Large intestine (tissue), 3 donors: ENCODE measurements around the gene CISD3. TPM values are rescaled to one million over a fixed set of nuclear protein-coding genes. Genes with fewer than 3 reads are reported as not detected.

Source experiments
- DNase-seq, 2 donors: peaks; one replicate each; pipeline versions ENCODE4 v3.0.0 to v3.0.0-alpha.2; 2013
- H3K27ac ChIP-seq: one replicate; pipeline ENCODE4 v1.5.1; 2013; ENCODE audit warnings: low read length
- H3K27me3 ChIP-seq: 2 replicates; pipeline ENCODE4 v1.6.1; 2013; ENCODE audit warnings: low read length; ENCODE audit not compliant: control insufficient read depth, insufficient read depth
- H3K36me3 ChIP-seq: 2 replicates; pipeline ENCODE4 v1.6.1; 2013; ENCODE audit warnings: low read length; ENCODE audit not compliant: control insufficient read depth, insufficient read depth
- H3K4me1 ChIP-seq: one replicate; pipeline ENCODE4 v1.6.1; 2013; ENCODE audit warnings: low read length; ENCODE audit not compliant: control insufficient read depth, insufficient read depth
- H3K4me3 ChIP-seq: one replicate; pipeline ENCODE4 v1.5.1; 2013; ENCODE audit warnings: low read length
- H3K9me3 ChIP-seq: one replicate; pipeline ENCODE4 v1.6.1; 2013; ENCODE audit warnings: mild to moderate bottlenecking, low read depth, low read length, moderate library complexity; ENCODE audit not compliant: control insufficient read depth
- WGBS: methylation state at CpG from one replicate; pipeline ENCODE4 v1.1.5; 2013; ENCODE audit warnings: low lambda C conversion rate; ENCODE audit not compliant: insufficient coverage; 5-methylcytosine and 5-hydroxymethylcytosine counted together
- polyA plus RNA-seq: library from polyadenylated mRNA; unstranded; fragments of 120-200 nt; gene quantifications from one replicate; pipeline ENCODE4 v1.2.1, GENCODE V29; 2013

Gene CISD3
- polyA plus RNA-seq, 1 donor = 47.7 TPM

DNA sequence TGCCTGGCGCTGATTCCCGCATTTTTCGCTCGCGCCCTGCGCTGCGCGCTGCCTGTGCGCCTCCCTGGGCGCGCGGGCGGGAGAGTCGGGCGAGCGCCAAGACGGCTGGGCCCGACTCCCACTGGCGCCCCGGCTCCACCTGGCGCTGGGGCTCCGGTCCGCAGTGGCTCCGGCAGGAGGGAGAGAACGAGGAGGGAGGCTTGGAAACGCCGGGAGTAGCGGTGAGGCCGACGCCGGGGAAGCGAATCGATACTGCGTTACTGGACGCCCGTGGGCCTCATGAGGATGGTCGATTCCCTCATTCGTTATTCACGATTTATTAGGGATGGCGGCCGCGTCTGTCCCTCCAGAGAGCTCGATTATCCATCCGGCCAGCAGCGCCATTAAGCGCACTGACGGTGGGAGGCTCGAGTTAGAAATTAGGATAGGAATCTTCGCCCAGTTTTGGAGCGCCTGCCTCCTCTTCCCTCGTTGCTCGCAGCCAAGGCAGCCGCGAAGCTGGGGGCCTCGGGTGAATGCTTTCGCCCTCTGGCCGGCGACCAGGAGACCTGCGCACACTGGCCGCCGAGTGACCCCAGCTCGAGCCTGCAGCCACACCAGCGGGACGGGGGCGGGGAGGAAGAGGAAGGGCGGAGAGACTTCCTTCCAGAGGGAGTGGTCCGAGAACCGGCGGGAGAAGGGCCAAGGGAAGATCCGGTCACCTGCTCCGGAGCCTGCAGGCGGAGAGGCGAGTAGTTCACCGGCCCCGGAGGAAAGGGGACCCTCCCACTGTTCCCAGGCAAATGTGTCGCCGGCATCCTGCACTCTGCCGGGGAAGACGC lies 19.3 kb downstream of the CISD3 start:
- H3K4me1 ChIP-seq = peaks cover 47% of the 10 kb centered on the region
- H3K9me3 ChIP-seq = no peaks in the 10 kb centered on the region
- DNase-seq = peak in 1 of 2 donors; percentile 82
- peak overlapping the region; percentile 75 for H3K27ac ChIP-seq
- H3K4me3 ChIP-seq = peak overlapping the region; percentile 81
- H3K27me3 ChIP-seq = peaks cover 9% of the 10 kb centered on the region
- no CpG with 5 or more reads among the region's 79 CpGs for WGBS
- H3K36me3 ChIP-seq = peaks cover 3% of the 10 kb centered on the region

- peaks cover 44% of the 10 kb centered on the region for H3K4me1 ChIP-seq
- H3K27me3 ChIP-seq = peaks cover 9% of the 10 kb centered on the region
- H3K27ac ChIP-seq = peak overlapping the region; percentile 75
- H3K9me3 ChIP-seq = no peaks in the 10 kb centered on the region
- peak overlapping the region; percentile 81 for H3K4me3 ChIP-seq
- no peak for DNase-seq
- H3K36me3 ChIP-seq = peaks cover 8% of the 10 kb centered on the region
- no CpG with 5 or more reads among the region's 12 CpGs for WGBS
Observed at GRCh38 chr17:38750044-38750311, 19.8 kb downstream of the CISD3 start.

GRCh38 chr17:38750312-38751121 lies 20.4 kb downstream of the CISD3 start:
- DNase-seq = peak in 1 of 2 donors; percentile 49
- H3K36me3 ChIP-seq = peaks cover 11% of the 10 kb centered on the region
- H3K27ac ChIP-seq = peak overlapping the region; percentile 85
- H3K4me3 ChIP-seq = peak overlapping the region; percentile 81
- WGBS = 4% methylated on average over 9 of the region's 28 CpGs
- no peaks in the 10 kb centered on the region for H3K9me3 ChIP-seq
- H3K4me1 ChIP-seq = peaks cover 40% of the 10 kb centered on the region
- peaks cover 9% of the 10 kb centered on the region for H3K27me3 ChIP-seq

- peaks cover 18% of the 10 kb centered on the region for H3K36me3 ChIP-seq
- peaks cover 9% of the 10 kb centered on the region for H3K27me3 ChIP-seq
- no peak for DNase-seq
- H3K9me3 ChIP-seq = no peaks in the 10 kb centered on the region
- peaks cover 33% of the 10 kb centered on the region for H3K4me1 ChIP-seq
- 0% methylated on average over 1 of the region's 10 CpGs for WGBS
- H3K27ac ChIP-seq = peak overlapping the region; percentile 85
- peak overlapping the region; percentile 81 for H3K4me3 ChIP-seq
Observed at GRCh38 chr17:38751144-38751807, 21.1 kb downstream of the CISD3 start.

GRCh38 chr17:38751808-38752307 lies 21.7 kb downstream of the CISD3 start:
- Histone ChIP-seq H3K27me3 (peaks cover 9% of the 10 kb centered on the region), H3K4me1 (peaks cover 27% of the 10 kb centered on the region), H3K9me3 (no peaks in the 10 kb centered on the region), H3K27ac (peak overlapping the region; percentile 85), H3K4me3 (peak overlapping the region; percentile 81), H3K36me3 (peaks cover 23% of the 10 kb centered on the region)
- peak; percentile 87 for DNase-seq
- WGBS = no CpG with 5 or more reads among the region's 44 CpGs

DNA sequence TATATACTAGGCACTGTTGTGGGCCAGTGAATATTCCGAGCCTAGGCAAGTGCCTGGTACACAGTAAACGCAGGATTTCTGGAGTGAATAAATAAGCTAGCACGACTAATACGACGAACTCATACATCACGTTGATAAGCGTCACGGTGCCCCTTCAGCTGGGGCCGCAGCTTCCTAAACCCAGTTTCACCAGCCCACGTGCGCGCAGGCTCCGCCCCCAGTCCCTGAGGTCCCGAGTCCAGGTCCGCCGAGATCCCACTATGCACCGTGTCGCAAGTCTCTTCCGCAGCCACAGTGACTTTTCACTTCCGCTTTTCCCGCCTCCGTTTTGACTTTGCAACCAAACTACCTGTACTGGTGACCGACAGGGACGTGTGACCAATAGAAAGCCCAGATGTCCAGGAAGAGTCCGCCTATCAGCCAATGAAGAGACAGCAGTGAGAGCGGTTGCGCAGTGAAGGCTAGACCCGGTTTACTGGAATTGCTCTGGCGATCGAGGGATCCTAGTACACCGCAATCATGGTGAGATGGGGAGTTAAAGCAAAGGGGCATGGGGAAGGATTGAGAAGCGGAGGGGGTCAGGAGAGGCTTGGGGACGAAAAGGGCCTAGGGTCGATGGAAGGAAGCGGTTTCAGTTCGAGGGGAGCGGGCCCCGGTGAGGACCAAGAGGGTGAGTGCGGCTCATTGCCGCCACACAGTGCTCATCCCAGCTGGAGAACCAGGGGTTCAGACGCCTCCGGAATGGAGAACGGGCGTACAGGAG lies 22.3 kb downstream of the CISD3 start, which contains the start of gene PSMB3:
TSS of gene PSMB3 (plus strand) at position 434 of the 763 bp plus-strand sequence. CDS start at position 520, 86 bp downstream.
- Histone ChIP-seq H3K4me3 (peak within 1 kb of the TSS; percentile 81), H3K9me3 (no peaks in the 10 kb centered on the region), H3K36me3 (peaks cover 25% of the 10 kb centered on the region), H3K27me3 (peaks cover 9% of the 10 kb centered on the region), H3K27ac (peak within 1 kb of the TSS; percentile 85), H3K4me1 (peaks cover 25% of the 10 kb centered on the region)
- no CpG with 5 or more reads among the region's 44 CpGs for WGBS
- DNase-seq = peak; percentile 99 to 100

DNA sequence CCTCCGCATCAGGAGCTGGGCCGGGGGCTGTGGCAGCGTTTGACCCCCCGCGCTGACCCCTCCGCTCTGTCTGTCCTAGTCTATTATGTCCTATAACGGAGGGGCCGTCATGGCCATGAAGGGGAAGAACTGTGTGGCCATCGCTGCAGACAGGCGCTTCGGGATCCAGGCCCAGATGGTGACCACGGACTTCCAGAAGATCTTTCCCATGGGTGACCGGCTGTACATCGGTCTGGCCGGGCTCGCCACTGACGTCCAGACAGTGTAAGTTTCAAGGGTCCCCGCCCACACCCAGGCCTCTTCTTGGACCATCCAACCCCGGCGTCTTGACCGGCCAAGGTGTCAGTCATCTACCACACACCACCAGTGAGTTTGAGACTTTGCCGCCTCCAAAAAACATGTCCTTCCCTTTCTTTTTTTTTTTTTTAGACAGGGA lies 22.9 kb downstream of the CISD3 start:
- peak overlapping the region; percentile 81 for H3K4me3 ChIP-seq
- peak overlapping the region; percentile 70 for H3K27ac ChIP-seq
- H3K36me3 ChIP-seq = peaks cover 30% of the 10 kb centered on the region
- H3K4me1 ChIP-seq = peaks cover 25% of the 10 kb centered on the region
- H3K27me3 ChIP-seq = peaks cover 9% of the 10 kb centered on the region
- DNase-seq = no peak
- WGBS = no CpG with 5 or more reads among the region's 22 CpGs
- H3K9me3 ChIP-seq = no peaks in the 10 kb centered on the region

GRCh38 chr17:38761612-38762011 lies 31.5 kb downstream of the CISD3 start:
- Histone ChIP-seq H3K4me1 (no peaks in the 10 kb centered on the region), H3K36me3 (peaks cover 69% of the 10 kb centered on the region), H3K4me3 (no peak overlapping the region), H3K27ac (no peak overlapping the region), H3K9me3 (no peaks in the 10 kb centered on the region), H3K27me3 (no peaks in the 10 kb centered on the region)
- DNase-seq = peak in 1 of 2 donors; percentile 21
- 100% methylated on average over 1 of the region's 4 CpGs for WGBS

- WGBS = no CpG with 5 or more reads among the region's 3 CpGs
- Histone ChIP-seq H3K27me3 (no peaks in the 10 kb centered on the region), H3K4me1 (no peaks in the 10 kb centered on the region), H3K9me3 (no peaks in the 10 kb centered on the region), H3K4me3 (no peak overlapping the region), H3K27ac (no peak overlapping the region), H3K36me3 (peaks cover 71% of the 10 kb centered on the region)
- DNase-seq = no peak
Observed at GRCh38 chr17:38762231-38762630, 32.1 kb downstream of the CISD3 start.
